HG02642 (cell line): Measurements from ENCODE around the gene DNPEP.

Experiments used
- ATAC-seq: cut with Tn5 transposase; IDR thresholded peaks from one replicate; pipeline ENCODE4 v1.9.1; 2021; ENCODE audit warnings: mild to moderate bottlenecking; ENCODE audit not compliant: unreplicated experiment, poor library complexity

The DNPEP gene

GRCh38 chr2:219387306-219388120 is at the start of gene DNPEP:
TSS of gene DNPEP (minus strand) at chr2:219387912. CDS start at chr2:219387794, 118 bp downstream.
- ATAC-seq: peak; percentile 72

GRCh38 chr2:219437141-219437540 is 49.4 kb upstream of the DNPEP start:
- no peak for ATAC-seq

GRCh38 chr2:219436491-219436890 is 48.8 kb upstream of the DNPEP start:
- ATAC-seq: no peak

GRCh38 chr2:219435701-219436100 is 48.0 kb upstream of the DNPEP start:
- ATAC-seq: no peak

GRCh38 chr2:219434718-219435525 is 47.2 kb upstream of the DNPEP start, which contains the start of gene SPEG:
TSS of gene SPEG (plus strand) at chr2:219434843. CDS start at chr2:219434978, 135 bp downstream.
- no peak for ATAC-seq

- no peak for ATAC-seq
Measured at GRCh38 chr2:219434468-219434717, 46.7 kb upstream of the DNPEP start.

GRCh38 chr2:219433666-219434467 is 46.2 kb upstream of the DNPEP start:
- no peak for ATAC-seq

- no peak for ATAC-seq
Measured at GRCh38 chr2:219430633-219431615, 43.2 kb upstream of the DNPEP start.

GRCh38 chr2:219429958-219430606 is 42.4 kb upstream of the DNPEP start:
- ATAC-seq: no peak

GRCh38 chr2:219428469-219428868 is 40.8 kb upstream of the DNPEP start:
- no peak for ATAC-seq

GRCh38 chr2:219426534-219427136 is 38.9 kb upstream of the DNPEP start:
- ATAC-seq: no peak

- ATAC-seq: no peak
Measured at GRCh38 chr2:219426068-219426443, 38.3 kb upstream of the DNPEP start.

- no peak for ATAC-seq
Measured at GRCh38 chr2:219425238-219426067, 37.7 kb upstream of the DNPEP start.

- ATAC-seq: no peak
Measured at GRCh38 chr2:219423652-219424377, 36.1 kb upstream of the DNPEP start.

GRCh38 chr2:219422952-219423534 is 35.3 kb upstream of the DNPEP start:
- no peak for ATAC-seq

- ATAC-seq: no peak
Measured at GRCh38 chr2:219421323-219421722, 33.6 kb upstream of the DNPEP start.

- no peak for ATAC-seq
Measured at GRCh38 chr2:219420687-219421086, 33.0 kb upstream of the DNPEP start.
